Regular cardiac myocyte (primary cell): Measurements from ENCODE around the gene PFDN4. TPM values are rescaled to one million over a fixed set of nuclear protein-coding genes. Genes with fewer than 3 reads are reported as not detected.

ENCODE experiments used
- total RNA-seq: library from RNA; depleted of rRNA; stranded (reverse); fragments of >200 nt; gene quantifications from 2 replicates; pipeline ENCODE4 v1.2.3, GENCODE V29; 2014

Gene PFDN4, protein sequence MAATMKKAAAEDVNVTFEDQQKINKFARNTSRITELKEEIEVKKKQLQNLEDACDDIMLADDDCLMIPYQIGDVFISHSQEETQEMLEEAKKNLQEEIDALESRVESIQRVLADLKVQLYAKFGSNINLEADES
- total RNA-seq = 109 and 115 TPM in 2 replicates

DNA sequence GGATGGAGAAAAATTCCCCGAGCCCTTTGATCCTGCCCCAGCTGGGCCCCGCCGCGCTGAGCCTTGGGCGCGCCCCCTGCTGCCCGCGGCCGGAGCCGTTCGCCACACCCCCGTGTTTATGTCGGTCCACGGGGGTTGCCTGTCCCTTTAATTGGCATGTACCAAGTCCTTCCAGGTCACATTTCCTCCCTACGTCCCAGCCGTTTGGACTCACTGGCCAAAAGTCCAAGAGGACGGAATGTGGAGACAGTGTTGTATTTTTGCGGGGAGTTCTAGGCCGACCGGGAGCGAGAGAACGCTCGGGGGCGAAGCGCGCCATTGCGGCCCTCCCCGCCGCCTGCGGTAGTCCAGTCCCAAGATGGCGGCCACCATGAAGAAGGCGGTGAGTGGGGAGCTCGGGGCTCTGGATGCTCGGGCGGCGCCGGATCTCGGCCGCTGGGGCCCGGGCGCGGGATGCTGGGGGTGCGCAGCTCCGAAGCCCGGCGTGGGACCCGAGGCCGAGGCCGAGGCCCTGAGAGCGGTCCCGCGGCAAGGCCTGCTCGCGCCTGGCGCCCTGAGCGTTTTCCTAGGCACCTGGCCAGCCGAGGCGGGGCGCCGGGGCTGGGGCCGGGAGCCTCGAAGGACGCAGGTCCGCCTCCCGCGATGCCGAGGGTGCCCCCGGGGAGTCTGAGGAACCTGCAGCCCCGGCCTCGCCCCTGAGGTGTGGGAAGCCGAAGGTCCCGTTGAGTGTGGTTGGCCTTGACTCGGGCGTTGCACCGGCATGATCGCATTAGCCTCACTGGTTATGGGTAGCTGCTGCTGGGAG is at the start of gene PFDN4:
Gene PFDN4 (plus strand): TSS at position 345 of the 805 bp plus-strand sequence. CDS start 14 bp downstream, at position 359.

DNA sequence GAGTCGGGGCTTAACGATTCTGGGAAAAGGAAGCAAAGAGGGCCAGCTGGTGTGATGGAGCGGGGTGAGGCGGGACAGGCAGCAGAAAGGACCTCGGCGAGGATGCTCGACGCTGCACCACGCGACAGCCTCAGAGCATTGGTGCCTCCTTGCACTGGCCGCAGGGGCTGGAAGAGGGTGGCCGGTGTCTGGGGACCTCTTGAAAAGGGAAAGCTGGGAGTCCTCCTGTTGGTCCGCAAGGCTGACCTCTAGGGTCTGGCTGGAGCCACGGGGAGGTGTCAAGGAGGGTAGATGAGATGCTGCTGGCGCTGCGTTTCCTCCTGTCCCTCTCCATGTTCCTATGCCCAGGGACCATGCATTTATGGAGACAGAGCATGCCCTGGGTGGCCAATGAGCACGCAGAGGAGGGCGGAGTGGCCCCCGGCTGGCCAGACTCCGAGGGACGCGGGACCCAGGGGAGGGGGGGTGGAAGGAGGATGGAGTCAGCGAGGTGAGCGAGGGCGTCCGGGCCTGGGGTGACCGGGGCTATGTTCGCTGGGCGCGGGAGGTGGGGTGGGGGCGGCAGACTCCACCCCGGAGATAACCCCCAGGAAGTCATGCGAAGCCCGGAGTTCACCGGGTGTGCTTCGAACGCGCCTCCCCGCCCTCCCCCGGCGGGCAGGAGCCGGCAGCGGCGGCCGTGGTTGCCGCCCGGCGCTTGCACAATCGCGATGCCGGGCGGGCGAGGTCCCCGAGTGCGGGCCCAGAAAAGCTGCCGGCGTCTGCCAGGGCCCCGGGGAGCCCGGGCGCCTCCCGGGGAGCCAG is 34.0 kb upstream of the PFDN4 start, which contains the start of gene CYP24A1:
Gene CYP24A1 (minus strand): TSS at position 334 of the 804 bp plus-strand sequence. CDS start 407 bp downstream, outside the sequence.

Other genes starting within 250 kb of the PFDN4 start
- under 0.01 and 0.19 TPM in 2 replicates for gene BCAS1, start 137.5 kb upstream of the PFDN4 start, total RNA-seq
- gene CYP24A1, start 34.1 kb upstream of the PFDN4 start, total RNA-seq = 0.96 and 1.7 TPM in 2 replicates